Upper lobe of left lung (tissue), 6 donors: ENCODE measurements around the gene NEDD4L. TPM values are rescaled to one million over a fixed set of nuclear protein-coding genes. Genes with fewer than 3 reads are reported as not detected.
A peak's percentile ranks its signal among the peaks of the same experiment; 100 is the strongest.

Experiments
- ATAC-seq, 2 donors: fragments of 200-7000 bp; cut with Tn5 transposase; one replicate each; pipeline ENCODE4 v1.9.1; 2022; ENCODE audit warnings: mild to moderate bottlenecking in 2 of 2, moderate library complexity in 2 of 2; ENCODE audit not compliant: low FRiP score in 2 of 2
- DNase-seq, 2 donors: peaks; one replicate each; pipeline ENCODE4 v3.0.0-alpha.2; 2019 to 2020
- H3K27ac ChIP-seq, 4 donors: fragments of 200-600 bp; sonication (generic); one replicate each; pipeline ENCODE4 v1.5.1; 2016 to 2019
- H3K27me3 ChIP-seq, 4 donors: fragments of 200-600 bp; sonication (generic); one replicate each; pipeline ENCODE4 v1.5.1; 2017 to 2019
- H3K36me3 ChIP-seq, 4 donors: fragments of 200-600 bp; sonication (generic); one replicate each; pipeline ENCODE4 v1.5.1; 2016 to 2019
- H3K4me1 ChIP-seq, 4 donors: fragments of 200-600 bp; sonication (generic); one replicate each; pipeline ENCODE4 v1.5.1; 2018 to 2019
- H3K4me3 ChIP-seq, 4 donors: fragments of 200-600 bp; sonication (generic); one replicate each; pipeline ENCODE4 v1.5.1; 2017 to 2019; ENCODE audit warnings: mild to moderate bottlenecking in 2 of 4, moderate library complexity in 1 of 4
- H3K9me3 ChIP-seq, 4 donors: fragments of 200-600 bp; sonication (generic); one replicate each; pipeline ENCODE4 v1.5.1; 2018 to 2019
- EP300 ChIP-seq, 4 donors: sonication (generic); formaldehyde crosslinking; IDR thresholded peaks; one replicate each; pipeline ENCODE4 v1.5.1; 2017; ENCODE audit warnings: antibody characterized with exemption in 4 of 4, control low read depth in 2 of 4
- POLR2A ChIP-seq, 4 donors: fragments of 450-650 bp; IDR thresholded peaks; one replicate each; pipeline ENCODE4 v1.5.1; 2016 to 2017; ENCODE audit warnings: antibody characterized with exemption in 4 of 4, mild to moderate bottlenecking in 2 of 4
- POLR2AphosphoS5 ChIP-seq, 2 donors: sonication (generic); formaldehyde crosslinking; IDR thresholded peaks; one replicate each; pipeline ENCODE4 v1.5.1; 2017; ENCODE audit warnings: antibody characterized with exemption in 2 of 2
- WGBS, 2 donors: methylation state at CpG; one replicate each; pipeline ENCODE4 v1.1.5; 2017 to 2018; 5-methylcytosine and 5-hydroxymethylcytosine counted together
- total RNA-seq, 6 donors: library from RNA; depleted of rRNA in 4 of 6; stranded (reverse); fragments of >200 nt in 4 of 6; gene quantifications; one replicate each; pipeline versions ENCODE4 v1.1.0 to v1.2.1, GENCODE V29; 2016 to 2021
- TF ChIP-seq, protein P1 (sequence below), 6 experiments: fragments of 450-650 bp in 4 of 6; fragments of 200-600 bp in 2 of 6; sonication (generic) in 2 of 6; IDR thresholded peaks; one replicate each; pipeline ENCODE4 v1.5.1; 2016 to 2019; ENCODE audit warnings: antibody characterized with exemption in 6 of 6
- donor health status: DM: no; HTN: no; CAD: no; lungs with moderate emphysema.
- donor health status: DM: no; HTN: yes; CAD: no; lungs with severe emphysema.

NEDD4L gene
- total RNA-seq, 6 donors from 2014 or later, result 148 to 491 (median 300) TPM

DNA sequence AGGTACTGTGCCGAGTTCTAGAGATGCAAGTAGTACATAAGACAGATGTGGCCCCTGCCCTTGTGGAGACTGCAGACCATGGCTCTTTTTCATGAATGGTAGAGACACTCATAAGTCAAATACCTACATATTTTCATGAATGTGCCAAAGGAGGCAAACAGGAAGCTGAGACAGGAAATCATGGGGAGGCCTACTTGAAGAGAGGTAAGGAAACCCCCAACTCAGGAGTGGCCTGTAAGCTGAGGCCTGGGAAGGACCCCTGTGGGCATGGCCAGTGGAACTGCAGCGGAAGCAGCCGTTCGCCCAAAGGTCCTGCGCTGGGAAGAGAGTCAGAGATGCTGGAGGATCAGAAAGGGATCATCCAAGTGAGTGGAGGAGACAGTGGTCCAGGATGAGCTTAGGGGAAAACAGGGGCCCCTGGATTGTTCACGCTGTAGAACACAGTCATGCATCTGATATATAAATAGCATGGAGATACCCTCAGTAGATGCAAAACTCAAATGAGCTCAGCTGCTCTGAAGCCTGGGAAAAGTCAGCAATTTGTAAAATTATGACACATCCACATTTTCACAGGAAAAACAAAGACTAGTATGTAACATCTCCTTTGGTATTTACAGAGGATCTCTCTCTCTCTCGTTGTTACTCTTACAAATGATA is 228.9 kb downstream of the NEDD4L start:
- Histone ChIP-seq H3K4me3 (no peak overlapping the region), H3K4me1 (peaks cover 2 to 38% (median 34%) of the 10 kb centered on the region in 4 donors), H3K36me3 (no peaks in the 10 kb centered on the region), H3K27me3 (no peaks in the 10 kb centered on the region), H3K9me3 (no peaks in the 10 kb centered on the region), H3K27ac (peak overlapping the region in 2 of 4 donors; percentile 24 to 37)
- no peak for DNase-seq
- no peak for ATAC-seq
- TF ChIP-seq, protein P1, sequence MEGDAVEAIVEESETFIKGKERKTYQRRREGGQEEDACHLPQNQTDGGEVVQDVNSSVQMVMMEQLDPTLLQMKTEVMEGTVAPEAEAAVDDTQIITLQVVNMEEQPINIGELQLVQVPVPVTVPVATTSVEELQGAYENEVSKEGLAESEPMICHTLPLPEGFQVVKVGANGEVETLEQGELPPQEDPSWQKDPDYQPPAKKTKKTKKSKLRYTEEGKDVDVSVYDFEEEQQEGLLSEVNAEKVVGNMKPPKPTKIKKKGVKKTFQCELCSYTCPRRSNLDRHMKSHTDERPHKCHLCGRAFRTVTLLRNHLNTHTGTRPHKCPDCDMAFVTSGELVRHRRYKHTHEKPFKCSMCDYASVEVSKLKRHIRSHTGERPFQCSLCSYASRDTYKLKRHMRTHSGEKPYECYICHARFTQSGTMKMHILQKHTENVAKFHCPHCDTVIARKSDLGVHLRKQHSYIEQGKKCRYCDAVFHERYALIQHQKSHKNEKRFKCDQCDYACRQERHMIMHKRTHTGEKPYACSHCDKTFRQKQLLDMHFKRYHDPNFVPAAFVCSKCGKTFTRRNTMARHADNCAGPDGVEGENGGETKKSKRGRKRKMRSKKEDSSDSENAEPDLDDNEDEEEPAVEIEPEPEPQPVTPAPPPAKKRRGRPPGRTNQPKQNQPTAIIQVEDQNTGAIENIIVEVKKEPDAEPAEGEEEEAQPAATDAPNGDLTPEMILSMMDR (IDR thresholded peaks at IDR 0.05), result no peak
- no peak for TF ChIP-seq POLR2A (IDR thresholded peaks at IDR 0.05)
- TF ChIP-seq POLR2AphosphoS5 (IDR thresholded peaks at IDR 0.05), result no peak
- TF ChIP-seq EP300 (IDR thresholded peaks at IDR 0.05), result no peak
- 82 to 83% methylated on average over 7 of the region's 7 CpGs for WGBS, 2 donors

DNA sequence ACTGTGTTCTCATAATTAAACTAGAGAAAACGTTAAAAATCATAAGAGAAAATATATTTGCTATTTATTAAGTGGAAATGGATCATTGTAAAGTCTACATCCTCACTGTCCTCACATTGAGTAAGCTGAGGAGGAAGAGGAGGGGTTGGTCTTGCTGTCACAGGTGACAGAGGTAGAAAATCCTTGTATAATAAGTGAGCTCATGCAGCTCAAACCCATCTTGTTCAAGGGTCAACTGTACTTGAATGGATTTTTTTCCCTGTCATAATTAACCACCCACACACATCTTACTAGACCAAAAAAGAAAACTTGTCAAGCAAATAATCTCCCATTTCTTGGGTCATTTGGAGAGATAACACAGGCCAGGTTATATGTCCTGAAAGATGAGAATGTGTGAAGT is 231.2 kb downstream of the NEDD4L start:
- TF ChIP-seq POLR2A (IDR thresholded peaks at IDR 0.05) (no peak), EP300 (IDR thresholded peaks at IDR 0.05) (no peak), POLR2AphosphoS5 (IDR thresholded peaks at IDR 0.05) (no peak)
- TF ChIP-seq, protein P1 (IDR thresholded peaks at IDR 0.05), result no peak

DNA sequence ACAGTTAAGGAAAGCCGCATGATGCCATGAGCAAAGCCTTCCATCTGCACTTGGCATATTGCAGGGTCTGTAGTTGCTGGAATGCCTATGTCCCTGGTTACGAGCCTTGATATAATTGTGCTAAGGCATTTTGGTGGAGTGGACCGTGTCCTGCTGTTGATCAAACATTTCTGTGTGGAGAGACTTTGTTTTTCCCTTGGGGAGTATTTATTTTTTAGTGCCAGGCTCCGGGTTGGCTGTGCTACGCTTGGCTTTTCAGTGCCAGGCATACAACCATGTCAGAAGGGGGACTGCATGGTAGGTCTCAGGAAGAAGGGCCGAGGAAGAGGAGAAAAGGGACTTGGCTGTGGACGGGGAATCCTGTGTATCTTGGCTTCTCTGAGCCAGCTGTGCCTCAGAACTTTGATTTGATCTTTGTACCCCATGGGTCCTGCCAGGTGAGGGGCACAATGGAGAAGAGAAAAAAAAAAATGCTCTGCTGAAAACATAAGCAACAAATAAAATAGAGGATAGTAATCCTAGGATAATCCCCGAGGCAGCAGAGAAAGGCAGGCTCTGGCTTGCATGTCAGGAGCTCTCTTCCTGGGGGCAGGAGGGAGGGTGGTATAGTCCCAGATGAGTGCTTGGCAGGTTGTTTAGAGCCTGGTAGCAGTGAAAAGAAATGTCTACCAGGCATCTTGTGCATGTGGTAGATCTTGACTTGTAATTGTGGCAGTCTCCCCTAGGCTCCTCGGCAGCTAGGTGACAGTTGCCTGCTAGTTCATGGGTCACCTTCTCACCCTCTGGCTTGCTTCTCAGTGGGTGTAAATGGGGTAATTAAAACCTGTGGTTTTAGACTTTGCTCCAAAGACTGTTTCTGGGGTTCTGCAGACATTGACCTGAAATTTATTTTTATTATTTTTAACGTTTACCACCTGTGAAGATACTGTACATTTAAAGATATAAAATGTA is 233.0 kb downstream of the NEDD4L start:
- DNase-seq, result no peak
- no peaks in the 10 kb centered on the region for H3K36me3 ChIP-seq
- H3K27me3 ChIP-seq, result no peaks in the 10 kb centered on the region
- H3K4me1 ChIP-seq, result peaks cover 2 to 43% (median 34%) of the 10 kb centered on the region in 4 donors
- TF ChIP-seq, protein P1 (IDR thresholded peaks at IDR 0.05), result no peak
- TF ChIP-seq POLR2AphosphoS5 (IDR thresholded peaks at IDR 0.05) (no peak), POLR2A (IDR thresholded peaks at IDR 0.05) (peak in 1 of 4 donors; percentile 23), EP300 (IDR thresholded peaks at IDR 0.05) (no peak)
- ATAC-seq, result no peak
- WGBS, 2 donors, result 59 to 65% methylated on average over 10 of the region's 10 CpGs
- no peak overlapping the region for H3K4me3 ChIP-seq
- H3K27ac ChIP-seq, result peak overlapping the region; percentile 43 to 79 (median 59)
- no peaks in the 10 kb centered on the region for H3K9me3 ChIP-seq

More for the DNA sequence above, 231.2 kb downstream of the NEDD4L start:
- 88 to 91% methylated on average over 1 of the region's 1 CpG for WGBS, 2 donors
- no peaks in the 10 kb centered on the region for H3K36me3 ChIP-seq
- no peak overlapping the region for H3K4me3 ChIP-seq
- H3K4me1 ChIP-seq, result peaks cover 2 to 39% (median 30%) of the 10 kb centered on the region in 4 donors
- no peaks in the 10 kb centered on the region for H3K27me3 ChIP-seq
- ATAC-seq (no peak), DNase-seq (no peak)
- peak overlapping the region in 1 of 4 donors; percentile 32 for H3K27ac ChIP-seq
- no peaks in the 10 kb centered on the region for H3K9me3 ChIP-seq

DNA sequence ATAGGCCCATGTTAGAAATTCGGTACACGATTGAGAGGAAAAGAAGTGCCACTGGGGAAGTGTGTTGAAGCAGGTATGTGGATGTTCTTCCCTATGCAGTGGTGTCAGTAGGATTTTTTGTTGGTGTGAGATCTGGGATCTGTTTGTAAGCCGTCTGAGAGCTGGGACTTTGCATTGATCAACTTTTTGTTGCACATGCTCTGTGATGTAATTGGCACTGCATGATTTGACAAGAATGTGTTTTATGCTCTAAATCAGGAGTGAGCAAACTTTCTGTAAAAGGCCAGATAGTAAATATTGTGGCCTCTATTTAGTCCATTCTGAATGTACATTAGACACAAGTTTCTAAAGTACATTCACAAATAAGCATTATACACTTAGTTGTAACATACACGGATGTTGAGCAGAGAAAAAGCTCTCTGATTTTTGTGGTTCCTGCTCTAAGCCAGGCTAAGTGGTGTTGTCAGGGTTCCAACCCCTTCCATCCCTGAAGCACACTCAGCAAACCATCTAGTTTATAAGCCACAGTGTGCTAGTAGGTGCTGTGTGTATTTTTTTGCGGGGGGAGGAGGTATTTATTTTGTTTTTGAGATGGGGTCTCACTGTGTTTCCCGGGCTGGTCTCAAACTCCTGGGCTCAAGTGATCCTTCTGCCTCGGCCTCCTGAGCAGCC is 235.6 kb downstream of the NEDD4L start:
- Histone ChIP-seq H3K4me1 (peaks cover 0 to 41% (median 34%) of the 10 kb centered on the region in 4 donors), H3K27ac (peak overlapping the region in 3 of 4 donors; percentile 12 to 79 (median 53)), H3K4me3 (no peak overlapping the region), H3K27me3 (no peaks in the 10 kb centered on the region), H3K36me3 (no peaks in the 10 kb centered on the region), H3K9me3 (no peaks in the 10 kb centered on the region)
- DNase-seq, result no peak
- 70 to 73% methylated on average over 5 to 7 of the region's 7 CpGs for WGBS, 2 donors
- peak in 1 of 2 donors; percentile 37 for ATAC-seq
- no peak for TF ChIP-seq POLR2AphosphoS5 (IDR thresholded peaks at IDR 0.05)
- TF ChIP-seq, protein P1 (IDR thresholded peaks at IDR 0.05), result no peak
- no peak for TF ChIP-seq POLR2A (IDR thresholded peaks at IDR 0.05)
- TF ChIP-seq EP300 (IDR thresholded peaks at IDR 0.05), result no peak
